Naive B cell (primary cell): ENCODE data around the gene FEM1A. TPM values are rescaled to one million over a fixed set of nuclear protein-coding genes. Genes with fewer than 3 reads are reported as not detected.
A peak's percentile ranks its signal among the peaks of the same experiment; 100 is the strongest.
"Not testable (repeated sequence)": the region's sequence is repeated elsewhere in the genome, so short reads cannot be mapped to it uniquely, and the experiment has no call there.

Source experiments
- ATAC-seq, 2 donors: fragments of 150-1000 bp; cut with Tn5 transposase; 2 replicates each; pipeline ENCODE4 v1.10.0; 2021; ENCODE audit warnings: low read depth in 2 of 2, mild to moderate bottlenecking in 2 of 2, moderate library complexity in 2 of 2
- DNase-seq: peaks from one replicate; pipeline ENCODE4 v3.0.0; 2022
- H3K27ac Mint-ChIP-seq, 6 donors: one replicate each; pipeline ENCODE4 v1.8.0; 2020 to 2022; ENCODE audit warnings: mild to moderate bottlenecking in 6 of 6, mixed read lengths in 6 of 6, moderate library complexity in 5 of 6, inconsistent platforms in 2 of 6
- H3K27me3 Mint-ChIP-seq, 3 donors: one replicate each; pipeline ENCODE4 v1.8.0; 2021 to 2022; ENCODE audit warnings: mixed read lengths in 3 of 3, mild to moderate bottlenecking in 1 of 3
- H3K36me3 Mint-ChIP-seq, 2 donors: one replicate each; pipeline ENCODE4 v1.8.0; 2020 to 2022; ENCODE audit warnings: mixed read lengths in 2 of 2, inconsistent platforms in 1 of 2, mild to moderate bottlenecking in 1 of 2
- H3K4me1 Mint-ChIP-seq, 3 donors: one replicate each; pipeline ENCODE4 v1.8.0; 2020 to 2022; ENCODE audit warnings: mixed read lengths in 3 of 3, inconsistent platforms in 1 of 3, mild to moderate bottlenecking in 1 of 3, moderate library complexity in 1 of 3
- H3K4me3 Mint-ChIP-seq, 8 donors: one replicate each; pipeline ENCODE4 v1.8.0; 2020 to 2022; ENCODE audit warnings: mild to moderate bottlenecking in 8 of 8, mixed read lengths in 8 of 8, moderate library complexity in 8 of 8, inconsistent platforms in 2 of 8
- H3K9me3 Mint-ChIP-seq, 7 donors: one replicate each; pipeline ENCODE4 v1.8.0; 2020 to 2022; ENCODE audit warnings: mixed read lengths in 7 of 7, mild to moderate bottlenecking in 5 of 7, inconsistent platforms in 2 of 7, moderate library complexity in 1 of 7
- polyA plus RNA-seq, 6 donors: library from polyadenylated mRNA; unstranded; fragments of 300-500 nt; fragmentation: Illumina TruSeq; gene quantifications; one replicate each; pipeline ENCODE4 v1.2.3, GENCODE V29; 2021; ENCODE audit warnings: low read depth in 6 of 6

FEM1A gene
- polyA plus RNA-seq, 6 donors from 2014 or later: 0.84 to 5.0 (median 3.2) TPM

GRCh38 chr19:4806384-4806783 is 14.8 kb downstream of the FEM1A start:
- no peaks in the 10 kb centered on the region for H3K27me3 Mint-ChIP-seq
- H3K4me3 Mint-ChIP-seq: peak overlapping the region in 1 of 8 donors; percentile 75
- no peaks in the 10 kb centered on the region for H3K9me3 Mint-ChIP-seq
- DNase-seq: no peak
- H3K36me3 Mint-ChIP-seq: no peaks in the 10 kb centered on the region
- H3K4me1 Mint-ChIP-seq: peaks cover 15 to 24% (median 18%) of the 10 kb centered on the region in 3 donors
- H3K27ac Mint-ChIP-seq: peak overlapping the region in 1 of 6 donors; percentile 95
- no peak for ATAC-seq

DNA sequence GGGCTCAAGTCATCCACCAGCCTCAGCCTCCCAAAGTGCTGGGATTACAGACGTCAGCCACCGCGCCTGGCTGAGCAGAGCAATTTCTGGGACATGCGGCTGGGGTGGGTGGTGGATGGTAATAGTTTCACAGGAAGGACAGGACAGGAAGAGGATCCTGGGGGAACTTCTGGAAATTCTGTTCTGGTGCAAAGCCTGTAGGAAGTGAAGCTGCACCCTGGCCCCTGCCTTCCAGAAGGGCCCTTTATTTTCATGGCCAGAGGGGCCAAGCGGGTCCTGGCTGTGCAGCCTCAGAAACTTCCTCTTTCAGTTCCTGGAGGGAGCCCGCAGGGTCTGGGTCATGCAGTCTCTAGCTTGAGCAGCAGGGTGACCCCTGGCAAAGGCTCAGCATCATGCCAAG is 15.7 kb downstream of the FEM1A start:
- ATAC-seq (no peak), DNase-seq (no peak)
- H3K27me3 Mint-ChIP-seq: no peaks in the 10 kb centered on the region
- H3K4me1 Mint-ChIP-seq: peaks cover 23 to 30% (median 24%) of the 10 kb centered on the region in 3 donors
- H3K4me3 Mint-ChIP-seq: no peak overlapping the region
- no peaks in the 10 kb centered on the region for H3K9me3 Mint-ChIP-seq
- H3K36me3 Mint-ChIP-seq: no peaks in the 10 kb centered on the region
- H3K27ac Mint-ChIP-seq: no peak overlapping the region

- Mint-ChIP-seq H3K27ac (peak overlapping the region in 5 of 6 donors; percentile 38 to 88 (median 63)), H3K9me3 (peaks cover 0 to 5% (median 0%) of the 10 kb centered on the region in 7 donors)
These were observed 20.0 kb downstream of the FEM1A start for GRCh38 chr19:4811328-4812131.

GRCh38 chr19:4814625-4815425 is 23.3 kb downstream of the FEM1A start:
- no peak for ATAC-seq
- H3K4me1 Mint-ChIP-seq: peaks cover 30 to 47% (median 37%) of the 10 kb centered on the region in 3 donors
- DNase-seq: no peak
- peaks cover 0 to 5% (median 0%) of the 10 kb centered on the region in 7 donors for H3K9me3 Mint-ChIP-seq
- H3K4me3 Mint-ChIP-seq: peak overlapping the region in 7 of 8 donors; percentile 77 to 92 (median 89)
- no peaks in the 10 kb centered on the region for H3K27me3 Mint-ChIP-seq
- no peaks in the 10 kb centered on the region for H3K36me3 Mint-ChIP-seq
- H3K27ac Mint-ChIP-seq: peak overlapping the region in 4 of 6 donors; percentile 74 to 98 (median 94)

More at GRCh38 chr19:4811328-4812131, 20.0 kb downstream of the FEM1A start:
- Mint-ChIP-seq H3K27me3 (no peaks in the 10 kb centered on the region), H3K4me1 (peaks cover 33 to 41% (median 40%) of the 10 kb centered on the region in 3 donors), H3K36me3 (no peaks in the 10 kb centered on the region), H3K4me3 (peak overlapping the region in 4 of 8 donors; percentile 5 to 51 (median 27))
- DNase-seq (peak; percentile 77), ATAC-seq (peak; percentile 69 to 74)

GRCh38 chr19:4815426-4816201 is 24.1 kb downstream of the FEM1A start:
- DNase-seq (peak; percentile 68), ATAC-seq (peak; percentile 84 to 89)
- Mint-ChIP-seq H3K4me3 (peak overlapping the region; percentile 4 to 92 (median 88)), H3K27ac (peak overlapping the region in 5 of 6 donors; percentile 33 to 98 (median 94)), H3K4me1 (peaks cover 27 to 46% (median 35%) of the 10 kb centered on the region in 3 donors), H3K36me3 (no peaks in the 10 kb centered on the region), H3K27me3 (no peaks in the 10 kb centered on the region), H3K9me3 (peaks cover 0 to 5% (median 0%) of the 10 kb centered on the region in 7 donors)

GRCh38 chr19:4816202-4816949 is 24.8 kb downstream of the FEM1A start:
- H3K27ac Mint-ChIP-seq: peak overlapping the region in 1 of 6 donors; percentile 74

DNA sequence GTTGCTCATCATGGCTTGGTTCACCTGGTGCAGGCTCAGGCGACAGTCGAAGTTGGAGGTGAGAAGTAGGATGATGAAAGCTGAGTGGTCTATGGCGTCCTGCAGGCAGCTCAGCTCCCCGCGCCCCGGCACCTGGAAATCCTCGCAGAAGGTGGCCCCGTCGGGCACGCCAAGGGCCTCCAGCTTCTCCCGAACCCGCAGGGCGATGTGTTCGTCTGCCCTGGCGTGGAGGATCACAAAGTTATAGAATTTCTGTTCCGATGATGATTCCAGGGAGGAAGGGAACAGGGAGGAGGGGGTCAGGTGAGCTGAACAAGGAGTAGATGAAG is 25.4 kb downstream of the FEM1A start:
- peaks cover 0 to 5% (median 0%) of the 10 kb centered on the region in 7 donors for H3K9me3 Mint-ChIP-seq
- peaks cover 17 to 34% (median 23%) of the 10 kb centered on the region in 3 donors for H3K4me1 Mint-ChIP-seq
- peak overlapping the region in 2 of 6 donors; percentile 39 to 59 for H3K27ac Mint-ChIP-seq
- DNase-seq: no peak
- no peak for ATAC-seq
- H3K27me3 Mint-ChIP-seq: no peaks in the 10 kb centered on the region
- no peaks in the 10 kb centered on the region for H3K36me3 Mint-ChIP-seq
- peak overlapping the region in 2 of 8 donors; percentile 38 to 63 for H3K4me3 Mint-ChIP-seq

More at GRCh38 chr19:4816202-4816949, 24.8 kb downstream of the FEM1A start:
- H3K27me3 Mint-ChIP-seq: no peaks in the 10 kb centered on the region
- peaks cover 23 to 39% (median 29%) of the 10 kb centered on the region in 3 donors for H3K4me1 Mint-ChIP-seq
- DNase-seq (no peak), ATAC-seq (no peak)
- H3K36me3 Mint-ChIP-seq: no peaks in the 10 kb centered on the region
- peaks cover 0 to 5% (median 0%) of the 10 kb centered on the region in 7 donors for H3K9me3 Mint-ChIP-seq
- H3K4me3 Mint-ChIP-seq: peak overlapping the region in 3 of 8 donors; percentile 63 to 89 (median 77)

- H3K9me3 Mint-ChIP-seq: peaks cover 0 to 5% (median 0%) of the 10 kb centered on the region in 7 donors
- no peaks in the 10 kb centered on the region for H3K27me3 Mint-ChIP-seq
- H3K27ac Mint-ChIP-seq: peak overlapping the region in 2 of 6 donors; percentile 50 to 59
- H3K4me3 Mint-ChIP-seq: peak overlapping the region in 1 of 8 donors; percentile 38
- ATAC-seq: no peak
- no peak for DNase-seq
- H3K4me1 Mint-ChIP-seq: peaks cover 15 to 35% (median 22%) of the 10 kb centered on the region in 3 donors
- H3K36me3 Mint-ChIP-seq: no peaks in the 10 kb centered on the region
These were observed 26.1 kb downstream of the FEM1A start for GRCh38 chr19:4817467-4818277.

DNA sequence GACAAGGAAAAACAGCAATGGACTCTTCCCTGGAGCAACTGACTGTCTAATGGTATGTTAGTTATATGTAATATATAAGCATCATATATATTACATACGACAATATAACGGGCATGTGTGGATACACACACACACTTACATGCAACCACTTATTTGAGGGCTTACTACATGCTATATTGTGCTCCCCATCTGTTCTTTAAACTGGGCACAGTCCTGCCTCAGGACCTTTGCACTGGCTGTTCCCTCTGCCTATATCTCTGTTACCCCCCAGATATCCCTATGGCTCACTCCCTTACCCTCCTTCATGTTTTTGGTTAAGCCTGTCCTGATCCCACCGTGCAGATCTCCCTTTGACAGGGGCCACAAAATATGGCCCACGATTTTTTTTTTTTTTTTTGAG is 29.7 kb downstream of the FEM1A start:
- no peaks in the 10 kb centered on the region for H3K9me3 Mint-ChIP-seq
- DNase-seq (no peak), ATAC-seq (no peak)
- H3K27me3 Mint-ChIP-seq: no peaks in the 10 kb centered on the region
- H3K27ac Mint-ChIP-seq: peak overlapping the region in 1 of 6 donors; percentile 17
- peaks cover 9 to 28% (median 11%) of the 10 kb centered on the region in 3 donors for H3K4me1 Mint-ChIP-seq
- no peak overlapping the region for H3K4me3 Mint-ChIP-seq
- H3K36me3 Mint-ChIP-seq: no peaks in the 10 kb centered on the region

DNA sequence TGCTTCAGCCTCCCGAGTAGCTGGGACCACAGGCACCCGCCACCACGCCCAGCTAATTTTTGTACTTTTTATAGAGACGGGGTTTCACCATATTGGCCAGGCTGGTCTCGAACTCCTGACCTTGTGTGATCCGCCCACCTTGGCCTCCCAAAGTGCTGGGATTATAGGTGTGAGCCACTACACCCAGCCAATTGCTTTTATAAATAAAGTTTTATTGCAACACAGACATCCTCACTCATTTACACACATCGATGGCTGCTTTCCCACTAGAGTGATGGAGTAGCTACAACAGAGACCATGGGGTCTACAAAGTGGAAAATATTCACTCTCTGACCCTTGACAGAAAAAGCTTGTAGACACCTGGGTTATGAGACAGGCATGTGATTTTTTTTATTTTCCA is 30.8 kb downstream of the FEM1A start:
- not testable (repeated sequence) for ATAC-seq, DNase-seq, H3K27ac Mint-ChIP-seq, H3K9me3 Mint-ChIP-seq, H3K4me3 Mint-ChIP-seq, H3K36me3 Mint-ChIP-seq, H3K27me3 Mint-ChIP-seq
- peaks cover 3 to 19% (median 9%) of the 10 kb centered on the region in 3 donors for H3K4me1 Mint-ChIP-seq

DNA sequence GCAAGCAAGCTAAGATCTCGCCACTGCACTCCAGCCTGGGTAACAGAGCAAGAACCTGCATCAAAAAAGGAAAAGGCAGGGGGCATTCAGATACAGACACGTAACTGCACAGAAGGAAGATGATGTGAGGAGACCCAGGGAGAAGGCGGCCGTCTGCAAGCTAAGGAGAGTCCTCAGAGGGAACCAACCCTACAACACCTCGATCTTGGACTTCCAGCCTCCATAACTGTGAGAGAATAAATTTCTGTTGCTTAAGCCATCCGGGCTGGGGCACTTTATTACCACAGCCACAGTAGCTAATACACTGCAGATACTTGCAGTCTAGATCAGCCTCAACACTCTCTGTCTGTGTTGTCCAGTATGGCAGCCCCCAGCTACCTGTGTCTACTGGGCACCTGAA is 32.0 kb downstream of the FEM1A start:
- Mint-ChIP-seq H3K36me3 (no peaks in the 10 kb centered on the region), H3K27ac (no peak overlapping the region), H3K4me1 (peaks cover 6 to 24% (median 17%) of the 10 kb centered on the region in 3 donors), H3K4me3 (no peak overlapping the region), H3K27me3 (no peaks in the 10 kb centered on the region), H3K9me3 (no peaks in the 10 kb centered on the region)
- no peak for DNase-seq
- no peak for ATAC-seq
